Measurements from ENCODE around the gene FAM219A. TPM values are rescaled to one million over a fixed set of nuclear protein-coding genes. Genes with fewer than 3 reads are reported as not detected.
"Not testable (repeated sequence)": the region's sequence is repeated elsewhere in the genome, so short reads cannot be mapped to it uniquely, and the experiment has no call there.

The FAM219A gene
- total and polyA plus RNA-seq, 3 donors from 2014 or later = 12.2 to 17.9 (median 12.6) TPM

DNA sequence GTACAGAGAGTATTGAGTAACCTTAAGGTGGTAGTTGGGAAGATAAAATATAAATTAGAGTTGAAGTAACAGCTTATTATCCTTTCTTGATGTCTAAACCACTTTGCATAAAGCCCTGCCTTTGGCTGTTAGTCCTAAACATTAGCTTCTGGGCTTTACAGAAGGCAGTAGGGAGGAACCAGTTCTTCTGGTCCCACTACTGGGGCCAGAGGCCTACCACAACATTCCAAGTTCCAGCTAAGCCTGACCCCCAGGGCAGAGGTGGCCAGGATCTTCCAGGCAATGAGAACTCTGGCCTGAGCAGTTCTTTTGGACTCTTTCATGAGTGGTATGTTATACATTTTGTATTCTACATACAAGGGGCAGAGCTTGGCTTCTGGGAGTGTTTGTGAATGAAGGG lies 26.3 kb upstream of the FAM219A start:
- no peak for DNase-seq
- no peaks in the 10 kb centered on the region for H3K27me3 ChIP-seq
- H3K4me1 ChIP-seq = no peaks in the 10 kb centered on the region
- H3K9me3 ChIP-seq = no peaks in the 10 kb centered on the region
- no peak overlapping the region for H3K4me3 ChIP-seq
- no peak overlapping the region for H3K27ac ChIP-seq
- intact Hi-C loops (cut with DNase I; ENCODE audit: low total_unique reads) = no loop called here
- TF ChIP-seq CTCF (IDR thresholded peaks at IDR 0.05) (no peak), POLR2A (IDR thresholded peaks at IDR 0.05) (no peak)
- no peaks in the 10 kb centered on the region for H3K36me3 ChIP-seq (ENCODE audit: low read depth, missing control alignments)

DNA sequence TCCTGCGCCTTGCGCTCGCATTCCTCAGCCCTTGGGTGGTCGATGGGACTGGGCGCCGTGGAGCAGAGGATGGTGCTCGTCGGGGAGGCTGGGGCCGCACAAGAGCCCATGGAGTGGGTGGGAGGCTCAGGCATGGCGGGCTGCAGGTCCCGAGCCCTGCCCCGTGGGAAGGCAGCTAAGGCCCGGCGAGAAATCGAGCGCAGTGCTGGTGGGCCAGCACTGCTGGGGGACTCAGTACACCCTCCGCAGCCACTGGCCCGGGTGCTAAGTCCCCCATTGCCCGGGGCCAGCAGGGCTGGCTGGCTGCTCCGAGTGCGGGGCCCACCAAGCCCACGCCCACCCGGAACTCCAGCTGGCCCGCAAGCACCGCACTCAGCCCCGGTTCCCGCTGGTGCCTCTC lies 24.4 kb upstream of the FAM219A start:
- intact Hi-C loops (cut with DNase I; ENCODE audit: low total_unique reads); H3K4me3 ChIP-seq; H3K27ac ChIP-seq; DNase-seq; H3K9me3 ChIP-seq; H3K27me3 ChIP-seq; H3K36me3 ChIP-seq (ENCODE audit: low read depth, missing control alignments); H3K4me1 ChIP-seq: not testable (repeated sequence)
- WGBS, 2 donors = 86% methylated on average over 26 of the region's 27 CpGs; no CpG with 5 or more reads in 1 of the 2 donors

GRCh38 chr9:34481620-34482019 lies 23.2 kb upstream of the FAM219A start:
- H3K27me3 ChIP-seq; H3K4me3 ChIP-seq; H3K4me1 ChIP-seq; H3K27ac ChIP-seq; intact Hi-C loops (cut with DNase I; ENCODE audit: low total_unique reads); H3K9me3 ChIP-seq; H3K36me3 ChIP-seq (ENCODE audit: low read depth, missing control alignments): not testable (repeated sequence)
- WGBS, 2 donors = 72 to 76% methylated on average over 13 of the region's 13 CpGs
- DNase-seq = peak; percentile 79

DNA sequence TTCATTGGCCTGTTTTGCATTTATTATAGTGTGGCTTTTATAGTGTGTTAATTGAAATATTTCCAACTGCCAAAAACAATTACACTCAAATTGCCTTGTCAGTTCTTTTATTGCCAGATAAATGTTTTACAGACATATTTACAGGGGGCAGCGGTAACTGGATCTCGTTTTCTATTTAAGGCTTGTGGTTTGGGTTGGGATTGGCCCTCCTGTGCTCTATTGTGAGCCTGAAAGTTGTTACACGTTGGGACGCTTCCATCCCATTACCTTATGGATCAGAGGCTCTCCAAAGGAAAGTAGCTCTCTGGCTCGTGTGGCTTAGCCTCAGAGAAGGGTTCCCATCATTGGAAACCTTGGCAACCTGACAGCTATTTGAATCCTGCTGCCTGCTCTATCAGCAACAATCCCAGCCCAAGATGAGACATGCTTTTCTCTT lies 21.1 kb upstream of the FAM219A start:
- intact Hi-C loops (cut with DNase I; ENCODE audit: low total_unique reads) = no loop called here
- Histone ChIP-seq H3K27ac (no peak overlapping the region), H3K27me3 (no peaks in the 10 kb centered on the region), H3K4me1 (no peaks in the 10 kb centered on the region), H3K9me3 (no peaks in the 10 kb centered on the region), H3K36me3 (ENCODE audit: low read depth, missing control alignments) (no peaks in the 10 kb centered on the region), H3K4me3 (no peak overlapping the region)
- WGBS, 2 donors = 47 to 54% methylated on average over 5 of the region's 5 CpGs
- DNase-seq = no peak
- TF ChIP-seq POLR2A (IDR thresholded peaks at IDR 0.05) (no peak), CTCF (IDR thresholded peaks at IDR 0.05) (no peak)

DNA sequence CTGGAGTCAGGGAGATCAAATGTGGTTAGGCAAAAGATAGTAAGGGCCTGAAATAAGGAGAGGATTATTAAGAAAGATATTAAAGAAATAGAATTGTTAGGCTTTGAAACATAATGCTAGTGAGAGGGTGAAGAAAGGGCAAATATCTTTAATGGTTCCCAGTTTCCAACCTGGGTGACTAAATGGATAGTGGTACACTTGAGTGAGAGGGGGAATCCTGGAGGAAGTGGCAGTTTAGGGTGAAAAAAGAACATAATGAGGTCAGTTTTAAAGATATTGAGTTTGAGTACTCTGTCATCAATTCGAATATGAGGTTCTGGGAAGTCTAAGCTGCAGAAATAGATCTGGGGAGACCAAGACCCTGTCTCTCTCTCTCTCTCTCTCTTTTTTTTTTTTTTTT lies 19.2 kb upstream of the FAM219A start:
- Histone ChIP-seq H3K27ac (no peak overlapping the region), H3K9me3 (no peaks in the 10 kb centered on the region), H3K36me3 (ENCODE audit: low read depth, missing control alignments) (no peaks in the 10 kb centered on the region), H3K4me1 (no peaks in the 10 kb centered on the region), H3K4me3 (no peak overlapping the region), H3K27me3 (no peaks in the 10 kb centered on the region)
- no peak for TF ChIP-seq POLR2A (IDR thresholded peaks at IDR 0.05)
- no peak for TF ChIP-seq CTCF (IDR thresholded peaks at IDR 0.05)
- WGBS, 2 donors = 69 to 93% methylated on average over 1 of the region's 1 CpG
- intact Hi-C loops (cut with DNase I; ENCODE audit: low total_unique reads) = no loop called here
- no peak for DNase-seq

- intact Hi-C loops (cut with DNase I; ENCODE audit: low total_unique reads) = no loop called here
- Histone ChIP-seq H3K4me3 (no peak overlapping the region), H3K9me3 (no peaks in the 10 kb centered on the region), H3K27me3 (no peaks in the 10 kb centered on the region), H3K4me1 (no peaks in the 10 kb centered on the region), H3K36me3 (ENCODE audit: low read depth, missing control alignments) (no peaks in the 10 kb centered on the region), H3K27ac (no peak overlapping the region)
- 36 to 45% methylated on average over 3 of the region's 3 CpGs for WGBS, 2 donors
- no peak for TF ChIP-seq CTCF (IDR thresholded peaks at IDR 0.05)
- no peak for TF ChIP-seq POLR2A (IDR thresholded peaks at IDR 0.05)
- no peak for DNase-seq
Measured at GRCh38 chr9:34475097-34475496, 16.7 kb upstream of the FAM219A start.

Measured in testis (tissue), 3 donors.